Measurements from ENCODE around the gene ADK. TPM values are rescaled to one million over a fixed set of nuclear protein-coding genes. Genes with fewer than 3 reads are reported as not detected.
"Not testable (repeated sequence)": the region's sequence is repeated elsewhere in the genome, so short reads cannot be mapped to it uniquely, and the experiment has no call there.

ADK gene
- polyA plus RNA-seq, 1 experiment, result 19.4 TPM

DNA sequence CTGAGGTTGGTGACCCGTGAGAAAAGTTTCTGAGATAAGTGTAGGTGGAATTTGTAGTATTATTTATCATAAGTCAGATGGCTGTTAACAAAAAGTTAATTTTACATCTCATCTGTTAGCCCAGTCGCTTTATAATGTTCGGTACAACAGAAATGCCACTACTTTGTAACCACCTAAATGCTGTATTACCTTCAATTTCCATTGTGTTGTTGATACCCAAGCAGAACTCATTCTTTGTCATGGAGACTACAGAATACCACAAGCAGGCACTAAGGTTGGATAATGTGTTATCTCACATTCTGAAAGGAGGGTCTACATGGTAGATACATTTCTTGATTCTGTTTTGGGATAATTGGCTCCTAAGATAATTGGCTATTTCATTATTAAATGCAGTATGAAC lies 425.6 kb downstream of the ADK start:
- POLR2A ChIA-PET, result no interaction called here
- TF ChIP-seq, protein P1, sequence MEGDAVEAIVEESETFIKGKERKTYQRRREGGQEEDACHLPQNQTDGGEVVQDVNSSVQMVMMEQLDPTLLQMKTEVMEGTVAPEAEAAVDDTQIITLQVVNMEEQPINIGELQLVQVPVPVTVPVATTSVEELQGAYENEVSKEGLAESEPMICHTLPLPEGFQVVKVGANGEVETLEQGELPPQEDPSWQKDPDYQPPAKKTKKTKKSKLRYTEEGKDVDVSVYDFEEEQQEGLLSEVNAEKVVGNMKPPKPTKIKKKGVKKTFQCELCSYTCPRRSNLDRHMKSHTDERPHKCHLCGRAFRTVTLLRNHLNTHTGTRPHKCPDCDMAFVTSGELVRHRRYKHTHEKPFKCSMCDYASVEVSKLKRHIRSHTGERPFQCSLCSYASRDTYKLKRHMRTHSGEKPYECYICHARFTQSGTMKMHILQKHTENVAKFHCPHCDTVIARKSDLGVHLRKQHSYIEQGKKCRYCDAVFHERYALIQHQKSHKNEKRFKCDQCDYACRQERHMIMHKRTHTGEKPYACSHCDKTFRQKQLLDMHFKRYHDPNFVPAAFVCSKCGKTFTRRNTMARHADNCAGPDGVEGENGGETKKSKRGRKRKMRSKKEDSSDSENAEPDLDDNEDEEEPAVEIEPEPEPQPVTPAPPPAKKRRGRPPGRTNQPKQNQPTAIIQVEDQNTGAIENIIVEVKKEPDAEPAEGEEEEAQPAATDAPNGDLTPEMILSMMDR (IDR thresholded peaks at IDR 0.05; ENCODE audit: insufficient read depth, low read depth, low read length), result no peak
- DNase-seq (ENCODE audit: low read depth), result no peak
- H3K27me3 ChIP-seq (ENCODE audit: control insufficient read depth, insufficient read depth, low read length), result no peaks in the 10 kb centered on the region
- H3K36me3 ChIP-seq (ENCODE audit: control insufficient read depth, insufficient read depth, low read length), result no peaks in the 10 kb centered on the region
- H3K4me3 ChIP-seq (ENCODE audit: low read depth, low read length), result no peak overlapping the region
- CTCF ChIA-PET, result no interaction called here

DNA sequence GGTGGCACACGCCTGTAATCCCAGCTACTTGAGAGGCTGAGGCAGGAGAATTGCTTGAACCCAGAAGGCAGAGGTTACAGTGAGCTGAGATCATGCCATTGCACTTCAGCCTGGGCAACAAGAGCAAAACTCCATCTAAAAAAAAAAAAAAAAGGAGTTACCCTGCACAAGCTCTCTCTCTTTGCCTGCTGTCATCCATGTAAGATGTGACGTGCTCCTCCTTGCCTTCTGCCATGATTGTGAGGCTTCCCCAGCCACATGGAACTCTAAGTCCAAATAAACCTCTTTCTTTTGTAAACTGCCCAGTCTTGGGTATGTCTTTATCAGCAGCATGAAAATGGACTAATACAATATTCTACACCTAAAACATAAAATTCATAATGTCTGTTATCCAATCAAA lies 429.4 kb downstream of the ADK start:
- POLR2A ChIA-PET; DNase-seq (ENCODE audit: low read depth); H3K27me3 ChIP-seq (ENCODE audit: control insufficient read depth, insufficient read depth, low read length); H3K36me3 ChIP-seq (ENCODE audit: control insufficient read depth, insufficient read depth, low read length); H3K4me3 ChIP-seq (ENCODE audit: low read depth, low read length): not testable (repeated sequence)
- CTCF ChIA-PET, result interaction anchor here (0.7 kb wide), 1 partner anchor 173 kb away, joined by 3 read pairs; no protein-coding TSS in a partner anchor

DNA sequence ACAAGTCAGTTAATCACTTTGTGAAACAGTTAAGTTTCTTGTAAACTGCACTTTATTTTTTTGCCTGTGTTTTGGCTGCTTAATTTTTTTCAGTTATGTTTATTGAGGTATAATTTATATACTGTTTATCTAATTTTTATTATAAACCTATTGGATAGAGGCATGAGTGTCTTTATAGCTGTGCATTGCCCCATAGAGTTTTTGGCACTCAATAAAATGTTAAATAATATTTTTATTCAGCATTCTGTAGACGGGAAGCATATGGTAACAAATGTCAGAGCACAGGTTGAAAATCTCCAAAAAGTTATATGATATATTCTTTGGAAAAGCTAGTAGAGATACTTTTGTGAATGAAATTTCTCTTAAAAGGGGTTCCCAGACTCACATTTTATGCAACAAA lies 431.5 kb downstream of the ADK start:
- Histone ChIP-seq H3K36me3 (ENCODE audit: control insufficient read depth, insufficient read depth, low read length) (no peaks in the 10 kb centered on the region), H3K4me3 (ENCODE audit: low read depth, low read length) (no peak overlapping the region), H3K27me3 (ENCODE audit: control insufficient read depth, insufficient read depth, low read length) (no peaks in the 10 kb centered on the region)
- no peak for DNase-seq (ENCODE audit: low read depth)
- TF ChIP-seq, protein P1 (IDR thresholded peaks at IDR 0.05; ENCODE audit: insufficient read depth, low read depth, low read length), result no peak
- ChIA-PET POLR2A (no interaction called here), CTCF (no interaction called here)

DNA sequence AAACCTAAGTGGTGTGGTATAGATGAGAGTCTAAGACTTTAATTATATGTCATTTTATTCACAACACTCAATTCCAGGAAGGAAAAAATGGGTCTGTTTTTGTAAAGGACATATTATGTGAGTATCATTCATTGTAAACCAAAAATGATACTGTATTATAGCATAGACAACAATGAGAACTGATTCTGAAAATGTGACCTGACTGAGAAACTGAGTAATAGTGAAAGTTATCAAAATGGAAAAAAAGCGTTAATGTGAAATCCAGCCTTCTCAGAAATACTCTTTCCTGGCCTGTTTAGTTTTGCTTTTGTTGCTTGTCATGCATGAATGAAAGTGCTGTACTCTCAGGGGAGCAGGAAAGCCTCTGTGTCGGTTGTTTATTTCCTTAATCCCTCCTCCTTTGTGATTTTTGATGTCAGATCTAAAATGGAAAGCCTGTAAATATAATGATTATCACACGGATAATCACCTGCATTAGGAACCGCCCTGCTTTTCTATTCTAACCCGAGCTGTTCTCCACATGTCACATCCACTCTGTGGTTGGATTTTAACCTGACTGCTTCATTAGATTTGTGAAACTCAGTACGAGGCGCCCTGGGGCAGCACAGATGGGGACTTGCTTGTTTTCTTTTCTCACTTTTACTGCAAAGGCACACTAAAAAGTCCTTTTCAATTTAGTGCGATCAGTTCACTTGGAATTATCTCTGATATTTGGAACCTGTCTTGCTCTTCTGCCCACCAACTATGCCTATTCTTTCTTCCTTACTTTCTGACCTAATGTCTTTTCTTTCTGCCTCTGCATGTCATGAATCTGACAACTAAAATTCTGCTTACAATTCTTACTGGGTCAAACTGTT lies 434.4 kb downstream of the ADK start:
- no peak for DNase-seq (ENCODE audit: low read depth)
- Histone ChIP-seq H3K36me3 (ENCODE audit: control insufficient read depth, insufficient read depth, low read length) (no peaks in the 10 kb centered on the region), H3K4me3 (ENCODE audit: low read depth, low read length) (no peak overlapping the region), H3K27me3 (ENCODE audit: control insufficient read depth, insufficient read depth, low read length) (no peaks in the 10 kb centered on the region)
- CTCF ChIA-PET, result no interaction called here
- POLR2A ChIA-PET, result no interaction called here
- TF ChIP-seq, protein P1 (IDR thresholded peaks at IDR 0.05; ENCODE audit: insufficient read depth, low read depth, low read length), result no peak

DNA sequence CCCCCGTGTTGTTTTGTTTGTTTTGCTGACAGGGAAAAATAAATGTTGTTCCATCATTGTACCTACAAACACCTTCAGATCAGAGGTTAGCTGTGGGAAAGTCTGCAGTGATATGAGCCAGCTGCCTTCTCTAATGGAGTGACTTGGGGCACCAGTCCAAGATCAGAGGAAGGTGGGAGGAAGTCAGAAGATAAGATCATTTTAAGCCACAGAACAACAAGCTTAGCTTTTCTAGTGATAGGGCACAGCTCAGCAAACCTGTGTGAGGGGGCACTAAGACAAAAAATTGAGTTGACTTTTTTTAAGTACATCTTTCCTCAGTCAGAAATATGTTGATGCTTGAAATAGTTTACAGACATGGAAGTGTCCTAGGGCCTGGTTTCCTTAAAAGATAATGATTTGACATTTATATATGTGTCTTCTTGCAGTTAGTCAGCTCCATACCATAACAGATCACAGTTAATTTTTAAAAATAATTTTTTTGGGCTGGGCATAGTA lies 435.1 kb downstream of the ADK start:
- ChIA-PET CTCF (interaction anchor here (0.7 kb wide), 1 partner anchor 183 kb away, joined by 3 read pairs; no protein-coding TSS in a partner anchor), POLR2A (no interaction called here)
- Histone ChIP-seq H3K27me3 (ENCODE audit: control insufficient read depth, insufficient read depth, low read length) (no peaks in the 10 kb centered on the region), H3K4me3 (ENCODE audit: low read depth, low read length) (no peak overlapping the region), H3K36me3 (ENCODE audit: control insufficient read depth, insufficient read depth, low read length) (no peaks in the 10 kb centered on the region)
- no peak for DNase-seq (ENCODE audit: low read depth)
- TF ChIP-seq, protein P1 (IDR thresholded peaks at IDR 0.05; ENCODE audit: insufficient read depth, low read depth, low read length), result no peak

Measured in BJ (cell line).